ENCODE data around the gene NAPB.
"Not testable (repeated sequence)": the region's sequence is repeated elsewhere in the genome, so short reads cannot be mapped to it uniquely, and the experiment has no call there.

The NAPB gene

DNA sequence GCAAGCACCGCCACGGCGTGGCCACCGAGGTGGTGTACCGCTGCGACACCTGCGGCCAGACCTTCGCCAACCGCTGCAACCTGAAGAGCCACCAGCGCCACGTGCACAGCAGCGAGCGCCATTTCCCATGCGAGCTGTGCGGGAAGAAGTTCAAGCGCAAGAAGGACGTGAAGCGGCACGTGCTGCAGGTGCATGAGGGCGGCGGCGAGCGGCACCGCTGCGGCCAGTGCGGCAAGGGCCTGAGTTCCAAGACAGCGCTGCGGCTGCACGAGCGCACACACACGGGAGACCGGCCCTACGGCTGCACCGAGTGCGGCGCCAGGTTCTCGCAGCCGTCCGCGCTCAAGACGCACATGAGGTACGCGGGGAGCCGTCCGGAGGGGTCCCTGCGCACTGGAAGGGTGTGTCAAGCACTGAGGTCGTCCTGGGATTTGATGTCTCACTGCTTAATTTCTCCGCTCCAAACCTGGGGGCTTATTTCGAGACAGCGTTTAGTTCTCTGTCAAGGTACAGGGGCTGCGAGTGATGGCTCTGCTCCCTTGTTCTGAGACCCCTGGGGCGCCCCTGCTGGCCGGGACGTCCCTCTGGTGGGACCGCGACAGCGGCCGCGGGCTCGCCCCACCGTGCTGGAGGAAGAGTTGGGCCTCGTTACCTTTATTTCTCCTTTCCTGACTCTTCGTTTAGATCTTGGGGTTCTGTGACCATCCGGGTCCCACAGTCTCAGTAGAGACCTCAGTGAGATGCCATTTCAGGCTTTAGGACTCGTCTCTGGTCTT is 55.7 kb downstream of the NAPB start:
- no peak for DNase-seq

DNA sequence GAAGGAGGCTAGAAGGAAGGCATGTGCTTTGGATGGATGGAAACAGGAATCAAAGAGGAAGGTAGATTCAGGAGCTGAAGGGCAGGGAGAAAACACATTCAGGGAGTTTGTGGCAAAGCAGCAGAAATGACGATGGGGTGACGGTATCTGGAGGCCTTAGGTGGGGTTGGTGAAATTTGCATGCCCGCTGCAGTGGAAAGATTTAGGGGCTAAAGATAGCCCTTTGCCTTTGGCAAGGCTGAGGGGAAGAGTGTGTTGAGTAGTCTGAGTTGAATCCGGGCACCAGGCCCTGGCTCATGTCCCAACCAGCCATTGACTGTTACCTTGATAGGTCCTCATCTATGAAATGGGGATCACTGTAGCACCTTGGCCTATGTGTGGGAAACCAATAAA is 58.0 kb downstream of the NAPB start:
- DNase-seq, result no peak

DNA sequence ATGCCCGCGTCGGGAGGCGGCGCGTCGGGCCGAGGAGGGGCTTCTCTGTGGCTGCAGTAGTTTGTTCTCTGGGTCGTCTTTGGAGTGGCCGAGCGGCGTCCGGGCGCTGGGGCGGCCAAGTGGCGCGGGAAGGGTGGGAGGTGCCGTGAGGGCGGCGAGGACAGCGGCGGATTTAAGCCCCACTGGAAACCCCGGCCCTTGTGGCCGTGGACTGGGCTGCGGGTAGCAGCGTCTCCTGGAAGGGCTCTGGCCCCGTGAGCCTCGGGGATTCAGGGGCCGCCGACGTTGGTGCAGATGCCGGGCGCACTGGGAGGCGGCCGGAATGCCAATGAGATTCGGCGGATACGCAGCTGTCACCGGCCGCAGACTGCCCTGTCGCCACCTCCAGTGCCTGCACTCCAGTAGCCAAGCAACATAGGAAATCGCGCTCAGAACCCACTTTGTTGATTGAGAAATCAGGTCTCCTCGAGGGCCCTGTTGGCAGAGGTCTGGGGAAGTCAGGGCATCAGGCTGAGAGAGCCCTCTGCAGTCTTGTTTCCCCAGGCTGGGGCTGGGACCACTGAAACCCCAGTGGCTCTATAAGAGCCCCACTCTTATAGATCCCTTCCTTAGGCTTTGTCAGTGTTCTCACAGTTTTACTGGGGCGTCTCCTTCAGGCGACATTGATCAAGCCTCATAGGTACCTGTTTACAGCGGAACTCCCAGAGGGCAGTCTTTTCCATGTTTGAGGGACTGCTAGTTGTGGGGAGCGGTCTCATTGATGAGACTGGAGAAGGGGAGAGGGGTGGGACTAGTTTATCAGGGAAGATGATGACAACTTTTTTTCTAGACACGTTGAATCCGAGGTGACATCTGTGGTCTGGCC is 58.7 kb downstream of the NAPB start:
- peak; percentile 72 for DNase-seq

DNA sequence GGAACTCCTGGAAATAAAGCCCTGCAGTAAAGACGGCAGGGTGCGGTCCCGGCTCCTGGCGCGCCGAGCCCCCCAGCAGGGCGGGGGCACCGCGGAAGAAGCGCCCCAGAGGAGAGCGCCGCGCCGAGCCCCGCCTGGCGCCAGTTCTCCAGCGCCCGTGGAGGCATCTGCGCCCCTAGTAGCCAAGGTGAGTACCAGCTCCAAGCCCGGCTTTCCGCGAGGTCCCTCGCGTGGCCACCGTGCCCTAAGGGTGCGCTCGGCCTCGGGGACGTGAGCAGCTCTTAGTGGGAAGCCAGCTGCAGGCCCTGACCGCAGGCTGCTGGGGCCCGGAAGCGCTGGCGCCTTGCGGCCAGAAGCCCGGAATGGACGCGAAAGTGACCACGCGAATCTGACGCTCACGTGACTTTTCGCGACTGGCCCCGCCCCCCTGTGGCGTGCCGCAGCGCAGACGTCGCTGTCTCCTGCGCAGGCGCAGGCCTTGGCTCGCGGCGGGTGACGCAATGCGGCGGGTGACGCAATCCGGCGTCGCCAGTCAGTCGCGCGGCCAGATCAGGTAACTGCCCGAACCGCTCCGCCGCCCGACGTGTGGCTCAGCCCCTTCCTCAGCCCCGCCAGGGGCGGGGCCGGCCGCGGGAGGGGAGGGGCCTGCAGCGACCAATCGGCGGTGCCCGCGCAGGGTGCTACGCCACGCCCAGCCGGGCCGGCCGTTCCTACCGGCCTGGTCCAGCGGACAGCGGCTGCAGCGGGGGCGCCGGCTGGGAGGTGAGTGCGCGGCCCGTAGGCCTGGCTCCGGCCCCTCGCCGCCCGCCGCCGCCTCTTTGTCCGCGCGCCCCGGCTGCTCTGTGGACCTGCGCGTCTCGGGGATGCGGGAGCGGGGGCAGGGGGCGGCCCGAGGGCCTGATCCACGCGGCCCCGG is 59.6 kb downstream of the NAPB start, which contains the start of gene GZF1:
Gene GZF1, plus strand, starts transcription at position 707 of the 916 bp plus-strand sequence. CDS start 2,202 bp downstream, outside the sequence.
- DNase-seq, result peak; percentile 97

DNA sequence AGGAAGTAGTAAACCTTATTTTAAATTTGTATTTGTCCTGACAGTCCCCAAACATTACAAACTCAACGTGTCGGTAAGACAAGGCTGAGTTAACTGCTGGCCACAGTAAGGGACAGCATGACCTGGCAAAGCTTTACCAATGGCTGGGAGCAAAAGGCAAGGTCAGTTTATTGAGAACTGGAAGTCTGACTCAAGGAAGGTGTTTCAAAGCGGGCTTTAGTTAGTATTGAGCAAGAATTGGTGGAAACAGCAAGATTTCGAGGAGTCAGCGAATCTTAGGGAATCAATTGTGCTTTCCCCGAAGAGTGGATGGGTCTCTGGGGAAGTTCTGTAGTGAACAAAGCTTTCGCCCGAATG is 60.2 kb downstream of the NAPB start:
- DNase-seq, result no peak

DNA sequence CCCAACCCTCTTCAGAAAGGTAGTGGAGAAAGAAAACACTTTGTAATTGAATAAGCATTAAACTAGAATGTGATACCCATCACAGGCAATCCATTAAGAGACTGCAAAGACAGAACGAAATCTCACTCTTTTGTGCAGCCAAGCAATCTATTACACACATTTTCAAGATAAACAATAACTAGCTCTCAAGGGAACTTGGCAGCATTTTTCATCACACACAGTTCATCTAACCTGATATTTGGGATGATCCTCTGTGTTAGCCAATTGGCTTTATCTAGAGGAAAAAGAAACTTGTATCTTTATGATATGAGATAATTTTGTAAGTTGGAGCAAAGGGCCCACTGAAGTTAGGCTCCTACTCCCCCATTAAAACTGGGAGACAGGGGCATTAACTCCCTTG is 60.8 kb downstream of the NAPB start:
- DNase-seq, result peak; percentile 36

DNA sequence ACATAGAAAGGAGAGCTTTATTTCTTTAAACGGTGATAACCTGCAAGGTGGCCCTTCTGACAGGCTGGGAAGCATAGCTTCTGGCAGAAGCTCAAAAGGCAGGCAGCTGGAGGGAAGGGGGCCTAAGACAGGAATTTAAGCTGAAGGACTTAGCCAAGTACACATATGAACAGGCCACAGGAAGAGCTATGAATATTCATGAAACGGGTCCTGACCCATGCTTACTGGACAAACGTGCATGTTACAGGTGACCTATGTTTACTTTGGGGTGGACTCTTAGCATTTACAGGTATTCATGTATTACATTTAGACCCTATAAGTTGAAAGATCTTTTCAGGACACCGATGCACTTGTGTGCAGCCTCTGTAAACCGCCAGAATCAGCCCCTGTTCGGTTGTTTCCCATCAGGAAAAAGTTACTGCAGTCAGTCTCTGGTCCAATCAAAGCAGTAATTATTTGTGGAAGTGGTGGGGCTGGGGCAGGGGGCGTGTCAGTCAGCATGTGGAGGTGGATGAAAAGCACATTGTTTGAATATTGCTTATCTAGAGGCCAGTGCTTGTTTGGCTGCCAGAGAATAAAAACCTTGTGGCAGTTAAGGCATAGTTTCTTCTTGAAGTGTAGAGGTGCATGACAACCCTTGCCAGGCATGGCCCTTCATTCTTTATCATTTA is 62.2 kb downstream of the NAPB start:
- DNase-seq, result peak; percentile 54

DNA sequence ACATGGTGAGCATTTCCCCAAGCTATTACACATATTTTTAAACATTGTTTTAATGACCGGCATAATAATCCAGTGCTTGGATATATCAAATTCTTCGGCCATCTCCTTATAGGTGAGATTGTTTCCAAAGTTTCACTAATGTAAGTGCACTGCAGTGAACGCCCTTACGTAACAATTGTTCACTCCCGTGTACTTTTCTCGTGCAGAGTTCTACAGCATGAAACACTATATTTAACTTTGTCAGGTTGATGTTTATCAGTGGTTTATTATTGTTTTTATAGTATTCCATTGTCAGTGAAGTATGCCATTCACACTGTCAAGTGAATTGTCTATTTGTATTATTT is 62.8 kb downstream of the NAPB start:
- DNase-seq, result no peak

DNA sequence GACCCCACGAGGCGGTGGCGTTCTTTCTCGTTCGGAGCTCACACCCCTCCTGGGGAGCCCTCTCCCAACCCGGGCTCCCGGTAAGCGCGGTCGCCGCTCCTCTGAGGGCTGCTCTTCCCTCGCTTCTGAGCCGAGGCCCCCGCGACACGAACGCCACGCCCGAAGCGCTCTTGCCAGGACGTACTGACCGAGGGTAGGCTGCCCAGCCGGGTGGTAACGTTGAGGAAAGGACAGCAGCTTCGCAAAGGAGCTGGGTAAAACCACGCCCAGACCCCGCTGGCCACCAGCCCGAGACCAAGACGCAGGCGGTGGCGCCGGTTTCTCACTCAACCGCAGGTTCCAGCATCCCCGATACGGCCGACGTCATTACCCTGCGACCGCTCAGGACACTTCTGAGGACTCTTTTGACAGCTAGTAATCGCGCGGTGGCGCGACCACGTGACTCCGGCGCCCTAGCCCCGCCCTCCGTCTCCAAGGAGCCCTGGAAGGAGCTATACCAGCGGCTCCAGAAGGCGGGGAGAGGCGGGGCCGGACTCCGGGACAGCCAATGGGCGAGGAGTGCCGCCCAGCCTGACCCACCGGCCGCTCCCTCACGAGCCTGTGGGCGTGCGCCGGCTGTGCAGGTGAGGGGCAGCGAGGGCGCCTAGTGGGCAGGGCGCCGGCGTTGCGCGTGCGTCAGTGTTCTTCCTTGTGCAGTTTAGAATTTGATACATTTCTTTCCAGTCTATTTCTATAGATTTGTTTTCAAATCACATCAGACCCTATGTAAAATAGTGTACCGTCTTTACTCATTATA is 63.3 kb downstream of the NAPB start:
- DNase-seq, result peak; percentile 99

DNA sequence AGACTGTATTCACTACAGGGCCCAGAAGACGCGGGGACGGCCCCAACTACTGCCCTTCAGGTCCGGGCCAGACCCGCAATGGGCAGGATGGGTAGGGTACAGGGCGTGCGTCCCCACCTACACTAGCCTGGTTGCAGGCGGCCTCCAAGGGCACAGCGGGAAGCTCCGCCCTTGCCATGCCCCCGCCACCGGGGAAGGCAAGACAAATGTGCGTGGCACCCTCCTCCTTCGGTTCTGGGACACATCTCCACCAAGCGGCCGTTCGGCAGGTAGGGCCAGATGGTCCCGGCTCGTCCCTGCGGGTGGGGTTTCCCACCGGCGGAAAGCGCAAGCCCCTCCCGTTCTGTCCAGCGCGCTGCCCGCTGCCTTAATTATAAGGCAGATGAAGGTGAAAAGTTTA is 65.1 kb downstream of the NAPB start:
- no peak for DNase-seq

DNA sequence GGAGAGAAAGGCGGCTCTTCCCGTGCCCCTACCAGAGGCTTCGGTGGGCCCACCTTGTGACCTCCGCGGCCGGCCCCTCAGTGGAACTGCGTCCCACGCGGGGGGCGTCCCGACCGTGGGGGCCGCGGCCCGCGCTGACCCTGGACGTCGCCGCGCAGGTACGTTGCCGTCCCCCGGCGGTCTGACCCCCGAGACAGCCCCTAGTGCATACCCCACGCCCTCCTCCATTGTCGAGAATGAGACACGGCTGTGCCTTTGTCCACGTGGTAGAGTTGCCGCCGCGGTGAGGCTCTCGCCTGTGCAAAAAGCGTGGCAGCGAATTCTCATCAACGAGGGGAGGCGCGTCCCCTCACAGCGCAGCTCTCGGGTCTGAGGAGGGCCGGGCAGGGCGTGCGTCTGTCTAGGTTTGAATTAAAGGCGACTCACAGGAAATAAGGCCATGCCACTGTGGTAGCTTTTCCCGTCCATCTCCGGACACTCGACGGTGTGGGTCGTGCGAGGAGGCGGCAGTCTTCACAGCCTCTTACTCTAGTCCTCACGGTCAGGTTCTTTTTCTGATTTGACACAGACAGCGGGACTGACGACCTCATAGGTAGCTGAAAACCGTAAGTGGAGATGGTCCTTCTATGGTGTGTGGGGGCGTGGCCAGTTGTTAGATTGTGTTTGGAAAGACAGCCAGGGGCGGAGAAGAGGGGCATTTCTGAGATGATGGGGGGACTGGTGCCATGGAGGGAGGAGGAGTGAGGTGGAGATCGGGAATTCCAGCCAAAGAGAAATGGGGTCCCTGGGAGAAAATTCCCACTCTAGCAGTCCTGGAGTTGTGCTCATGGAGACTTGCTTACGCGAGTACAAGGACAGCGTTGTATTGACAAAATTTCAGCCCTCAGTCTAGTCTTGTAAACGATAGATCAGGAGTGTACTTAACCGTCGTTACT is 70.1 kb downstream of the NAPB start:
- DNase-seq, result peak; percentile 81

DNA sequence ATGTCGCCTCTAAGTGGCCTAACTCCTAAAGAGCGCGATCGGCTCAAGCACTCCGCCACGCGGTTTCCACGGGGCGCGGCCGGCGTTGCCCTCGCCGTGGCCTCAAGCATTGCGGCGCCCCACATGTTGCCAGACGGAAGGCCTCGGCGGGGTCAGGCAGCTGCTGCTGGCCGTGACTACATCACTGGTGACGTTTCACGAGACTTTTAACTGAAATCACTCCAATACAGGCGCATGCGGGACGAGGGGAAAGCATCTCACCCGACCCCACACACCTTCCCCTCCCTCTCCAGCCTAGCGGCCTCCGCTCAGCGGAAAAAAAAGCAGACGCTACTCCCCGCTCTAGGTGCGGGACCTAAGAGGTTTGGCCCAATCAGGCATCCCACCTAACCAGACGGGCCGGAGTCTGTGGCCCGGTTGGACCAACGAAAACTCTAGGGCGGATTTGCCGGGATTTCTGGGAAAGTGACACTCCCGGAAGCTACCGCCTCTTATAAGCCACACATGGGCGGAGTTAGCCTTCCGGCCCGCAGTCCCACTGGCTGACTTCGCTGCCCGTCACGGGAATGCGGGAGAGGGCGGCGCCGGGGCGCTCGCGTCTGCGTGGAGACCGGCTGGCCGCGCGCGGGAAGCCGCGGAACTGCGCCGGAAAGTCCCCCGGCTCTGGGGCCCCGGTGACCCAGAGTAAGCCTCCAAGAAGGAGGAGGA is 70.9 kb downstream of the NAPB start, which contains the start of gene NXT1:
Gene NXT1, plus strand, starts transcription at position 596 of the 708 bp plus-strand sequence. CDS start 3,251 bp downstream, outside the sequence.
- peak; percentile 99 for DNase-seq

DNA sequence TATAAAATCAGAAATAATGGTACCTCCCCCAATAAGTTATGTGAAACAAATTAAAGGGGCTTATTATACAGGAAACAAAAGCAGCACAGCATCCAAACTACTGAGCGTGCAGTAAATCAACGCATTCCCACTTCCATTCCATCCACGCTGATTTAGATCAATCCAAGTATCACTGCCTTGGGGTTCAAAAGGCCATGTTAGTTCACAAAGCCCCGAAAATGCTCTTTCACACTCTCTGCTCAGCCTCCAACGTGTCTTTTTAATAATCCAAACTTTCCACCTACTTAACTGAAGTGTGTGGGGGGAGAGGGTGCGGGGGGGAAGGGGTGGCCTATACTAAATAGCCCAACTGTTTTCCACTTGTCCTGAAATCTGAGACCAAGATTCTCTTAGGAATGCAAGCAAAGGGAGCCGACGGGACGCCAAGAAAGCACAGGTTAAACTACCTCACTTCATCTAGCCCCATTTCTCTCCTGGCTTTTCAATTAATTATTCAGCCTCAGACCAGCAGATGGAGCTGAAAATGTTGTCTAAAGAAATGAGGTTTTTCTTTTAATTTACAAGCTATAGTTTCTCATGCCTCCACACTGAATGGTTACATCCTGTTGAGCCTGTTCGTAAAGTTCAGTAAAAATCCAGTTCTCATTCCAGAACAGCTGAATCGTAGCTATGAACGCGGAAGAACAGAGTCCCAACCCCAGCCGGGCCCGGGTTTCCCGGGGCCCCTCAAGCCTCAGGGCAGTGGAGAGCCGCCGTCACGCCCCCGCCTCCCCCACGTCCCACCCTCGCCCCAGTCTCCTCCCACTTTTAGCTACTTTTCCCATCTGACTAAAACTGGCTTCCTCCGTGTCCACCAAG is 71.7 kb downstream of the NAPB start:
- peak; percentile 90 for DNase-seq

DNA sequence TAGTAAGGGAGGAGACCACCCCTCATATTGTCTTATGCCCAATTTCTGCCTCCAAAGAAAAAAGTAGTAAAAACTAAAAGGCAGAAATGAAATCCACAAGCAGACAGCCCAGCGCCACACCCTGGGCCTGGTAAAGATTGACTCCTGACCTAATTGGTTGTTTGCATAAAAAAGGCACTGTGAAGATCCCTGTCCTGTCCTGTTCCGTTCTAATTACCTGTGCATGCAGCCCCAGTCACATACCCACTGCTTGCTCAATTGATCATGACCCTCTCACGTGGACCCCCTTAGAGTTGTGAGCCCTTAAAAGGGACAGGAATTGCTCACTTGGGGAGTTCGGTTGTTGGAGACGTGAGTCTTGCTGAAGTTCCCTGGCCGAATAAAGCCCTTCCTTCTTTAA is 72.8 kb downstream of the NAPB start:
- DNase-seq, result not testable (repeated sequence)

DNA sequence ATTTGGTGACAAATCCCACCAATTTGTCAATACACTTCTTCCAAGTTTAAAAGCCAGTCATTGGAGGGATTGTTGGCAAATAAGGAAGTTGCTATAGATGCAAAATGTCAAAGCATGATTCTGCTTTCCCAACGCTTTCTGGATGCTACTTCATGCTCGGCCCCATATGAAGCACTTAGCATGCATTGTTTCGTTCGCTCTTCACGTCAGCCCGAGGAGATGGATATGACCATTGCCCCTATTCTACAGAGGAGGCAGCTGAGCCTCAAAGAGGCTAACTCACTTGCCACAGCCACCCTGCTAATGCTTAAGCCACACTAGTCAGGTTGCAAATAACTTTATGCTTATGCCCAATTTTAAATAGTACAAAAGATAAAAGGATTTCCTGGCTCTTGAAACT is 73.5 kb downstream of the NAPB start:
- DNase-seq, result no peak

DNA sequence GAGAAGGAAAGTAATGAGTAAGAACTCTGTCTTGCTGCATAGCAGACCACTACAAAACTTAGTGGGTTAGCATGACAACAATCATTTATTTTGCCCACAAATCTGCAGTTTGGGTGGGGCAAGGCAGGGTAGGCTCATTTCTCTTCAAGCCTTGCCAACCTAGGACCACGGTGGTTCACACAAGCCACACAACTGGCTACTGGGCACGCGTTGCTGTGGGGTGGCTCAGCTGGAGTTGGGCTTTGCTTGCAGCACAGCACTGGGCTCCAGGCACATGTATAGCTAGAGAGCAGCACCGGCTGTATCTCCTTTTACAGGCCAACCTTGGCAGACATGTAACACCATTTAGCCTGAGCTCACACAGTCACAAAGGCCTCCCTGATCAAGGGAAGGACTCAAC is 75.3 kb downstream of the NAPB start:
- peak; percentile 20 for DNase-seq

DNA sequence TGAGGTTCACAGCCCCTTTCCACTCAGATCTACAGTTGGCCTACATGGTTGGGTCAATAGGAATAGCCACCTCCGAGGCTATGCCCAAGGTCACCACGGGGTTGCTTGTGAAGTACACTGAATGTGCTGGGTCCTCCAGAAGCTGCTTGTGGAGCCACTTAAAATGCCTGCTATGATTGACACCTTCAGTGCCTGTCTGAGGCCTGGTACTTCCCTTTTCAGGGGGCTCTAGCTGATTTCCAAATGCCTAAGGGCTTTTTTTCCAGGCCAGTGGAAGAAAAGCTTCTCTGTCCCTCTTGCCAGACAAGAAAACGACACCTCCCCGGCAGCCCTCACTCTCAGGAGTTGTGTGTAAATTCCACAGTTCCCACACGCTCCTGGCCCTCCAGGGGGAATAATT is 77.0 kb downstream of the NAPB start:
- DNase-seq, result no peak

DNA sequence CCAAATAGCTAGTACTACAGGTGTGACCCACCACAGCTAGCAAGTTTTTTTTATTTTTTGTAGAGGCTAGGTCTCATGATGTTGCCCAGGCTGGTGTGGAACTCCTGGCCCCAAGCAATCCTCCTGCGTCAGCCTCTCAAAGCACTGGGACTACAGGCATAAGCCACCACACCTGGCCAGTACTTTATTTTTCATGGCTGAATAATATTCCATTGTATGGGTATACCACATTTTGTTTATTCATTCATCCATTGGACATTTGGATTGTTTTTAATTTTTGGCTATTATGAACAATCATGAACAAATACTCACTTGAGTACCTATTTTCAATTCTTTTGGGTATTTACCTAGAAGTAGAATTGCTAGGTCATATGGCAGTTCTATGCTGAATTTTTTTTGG is 77.7 kb downstream of the NAPB start:
- no peak for DNase-seq

DNA sequence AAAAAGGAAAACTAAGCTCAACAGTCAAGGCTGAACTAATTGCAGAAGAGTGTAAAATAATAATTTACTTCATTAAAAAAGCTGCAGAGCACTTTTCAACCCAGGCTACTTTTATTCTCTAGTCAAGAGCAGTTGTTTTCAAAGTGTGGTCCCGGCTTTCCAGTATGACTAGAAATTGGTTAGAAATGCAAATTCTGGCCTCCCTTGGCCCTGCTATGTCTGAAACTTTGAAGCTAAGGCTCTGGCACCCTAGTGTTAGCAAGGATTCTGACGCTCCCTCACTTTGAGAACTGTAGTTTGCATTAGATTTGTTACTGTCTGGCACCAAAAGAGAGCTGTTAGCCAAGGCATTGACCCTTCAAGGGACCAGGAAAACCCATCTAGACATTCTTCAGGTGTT is 80.2 kb downstream of the NAPB start:
- no peak for DNase-seq
